H1 (cell line): Measurements from ENCODE around the gene B3GNT2. TPM values are rescaled to one million over a fixed set of nuclear protein-coding genes. Genes with fewer than 3 reads are reported as not detected.

Experiments
- CTCF ChIA-PET: fragments of 300-600 bp; sonication (Branson Sonifier 250); formaldehyde crosslinking; loops from one replicate; lab custom pipeline; 2021; ENCODE audit not compliant: partially characterized antibody; lab: Charles Lee
- POLR2A ChIA-PET: fragments of 300-600 bp; sonication (Branson Sonifier 250); formaldehyde crosslinking; loops from one replicate; lab custom pipeline; 2021; ENCODE audit warnings: inconsistent platforms; ENCODE audit not compliant: partially characterized antibody; lab: Charles Lee
- DNase-seq, 2 experiments: peaks; one replicate each; pipeline versions ENCODE4 v3.0.0 to v3.0.0-alpha.2; 2010 to 2022; ENCODE audit warnings: low spot score in 2 of 2, low read depth in 1 of 2, mixed read lengths in 1 of 2
- FAIRE-seq: peaks from 2 replicates; lab custom pipeline; 2011; peaks lifted over from hg19 to GRCh38; lab: Jason Lieb, UNC
- H2AFZ ChIP-seq: 2 replicates; pipeline ENCODE4 v1.8.1; 2012; ENCODE audit warnings: low read length, inconsistent platforms
- H2AK5ac ChIP-seq: 2 replicates; pipeline ENCODE4 v1.6.1; 2013; ENCODE audit warnings: low read depth, low read length
- H2BK120ac ChIP-seq: replicated peaks from 2 replicates; pipeline ENCODE3; 2013; ENCODE audit warnings: low read depth, low read length, inconsistent platforms
- H2BK12ac ChIP-seq: 2 replicates; pipeline ENCODE4 v1.6.1; 2013; ENCODE audit warnings: low read depth, low read length
- H2BK15ac ChIP-seq: 2 replicates; pipeline ENCODE4 v1.6.1; 2013; ENCODE audit warnings: low read length
- H2BK20ac ChIP-seq: 2 replicates; pipeline ENCODE4 v1.6.1; 2013; ENCODE audit warnings: low read length
- H2BK5ac ChIP-seq: 2 replicates; pipeline ENCODE4 v1.6.1; 2013; ENCODE audit warnings: low read depth, low read length
- H3K14ac ChIP-seq: 2 replicates; pipeline ENCODE4 v1.6.1; 2013; ENCODE audit warnings: inconsistent platforms; ENCODE audit not compliant: insufficient read length
- H3K18ac ChIP-seq: 2 replicates; pipeline ENCODE4 v1.6.1; 2013; ENCODE audit warnings: low read length; ENCODE audit errors: extremely low read depth
- H3K23ac ChIP-seq: 2 replicates; pipeline ENCODE4 v1.6.1; 2013; ENCODE audit warnings: inconsistent platforms; ENCODE audit not compliant: insufficient read length
- H3K23me2 ChIP-seq: 2 replicates; pipeline ENCODE4 v1.6.1; 2013; ENCODE audit warnings: low read depth, low read length
- H3K27ac ChIP-seq: 2 replicates; pipeline ENCODE4 v1.6.1; 2011; ENCODE audit warnings: low read depth, low read length, inconsistent platforms
- H3K27me3 ChIP-seq, 4 experiments: replicated peaks in 1 of 4; 1 replicate in 1 of 4; 2 replicates in 3 of 4; pipeline versions ENCODE4 v1.6.1 to v1.8.1; 2011 to 2013; ENCODE audit warnings: low read length in 3 of 4, mild to moderate bottlenecking in 3 of 4, inconsistent platforms in 2 of 4, mixed read lengths in 2 of 4, moderate library complexity in 1 of 4; ENCODE audit not compliant: control insufficient read depth in 3 of 4, insufficient read depth in 3 of 4; ENCODE audit errors: extremely low read depth in 1 of 4
- H3K36me3 ChIP-seq, 4 experiments: 2 replicates each; pipeline versions ENCODE4 v1.6.1 to v1.8.1; 2011 to 2013; ENCODE audit warnings: mild to moderate bottlenecking in 4 of 4, low read length in 3 of 4, moderate library complexity in 2 of 4, control low read depth in 1 of 4, inconsistent platforms in 1 of 4; ENCODE audit not compliant: insufficient read depth in 4 of 4, control insufficient read depth in 2 of 4
- H3K4ac ChIP-seq: replicated peaks from 2 replicates; pipeline ENCODE3; 2013; ENCODE audit warnings: low read length, low read depth, mixed read lengths, inconsistent platforms; ENCODE audit not compliant: insufficient read length
- H3K4me1 ChIP-seq, 4 experiments: replicated peaks in 1 of 4; 1 replicate in 1 of 4; 2 replicates in 3 of 4; pipeline versions ENCODE4 v1.6.1 to v1.8.1; 2011 to 2013; ENCODE audit warnings: low read length in 3 of 4, inconsistent platforms in 2 of 4, mixed read lengths in 1 of 4; ENCODE audit not compliant: insufficient read depth in 4 of 4, control insufficient read depth in 3 of 4
- H3K4me2 ChIP-seq, 2 experiments: 2 replicates each; pipeline versions ENCODE4 v1.6.1 to v1.8.1; 2011 to 2013; ENCODE audit warnings: low read depth in 2 of 2, low read length in 2 of 2, control low read depth in 1 of 2, inconsistent platforms in 1 of 2, mild to moderate bottlenecking in 1 of 2; ENCODE audit not compliant: insufficient read depth in 1 of 2
- H3K4me3 ChIP-seq, 4 experiments: fragments of 200-600, 300-600 bp in 1 of 4; sonication (generic), shearing (Covaris generic), sonication (Bioruptor Twin) in 1 of 4; 2 replicates each; pipeline versions ENCODE4 v1.5.1 to v1.8.1; 2011 to 2016; ENCODE audit warnings: low read length in 4 of 4, low read depth in 3 of 4, control low read depth in 2 of 4, inconsistent platforms in 2 of 4, mild to moderate bottlenecking in 2 of 4, mixed read lengths in 1 of 4, moderate library complexity in 1 of 4; ENCODE audit not compliant: insufficient read depth in 2 of 4; ENCODE audit errors: extremely low read depth in 1 of 4
- H3K56ac ChIP-seq: replicated peaks from 2 replicates; pipeline ENCODE3; 2013; ENCODE audit warnings: low read depth, mild to moderate bottlenecking, mixed read lengths, low read length, inconsistent platforms; ENCODE audit not compliant: insufficient read length
- H3K79me1 ChIP-seq: 2 replicates; pipeline ENCODE4 v1.6.1; 2013; ENCODE audit warnings: low read depth, low read length, control low read depth
- H3K79me2 ChIP-seq, 2 experiments: 2 replicates each; pipeline versions ENCODE4 v1.6.1 to v1.8.1; 2012 to 2013; ENCODE audit warnings: low read length in 2 of 2, mild to moderate bottlenecking in 2 of 2, inconsistent platforms in 1 of 2; ENCODE audit not compliant: insufficient read depth in 2 of 2, control insufficient read depth in 1 of 2
- H3K9ac ChIP-seq, 4 experiments: replicated peaks in 1 of 4; 1 replicate in 1 of 4; 2 replicates in 3 of 4; pipeline versions ENCODE4 v1.6.1 to v1.8.1; 2011 to 2013; ENCODE audit warnings: low read depth in 3 of 4, low read length in 3 of 4, control low read depth in 2 of 4, mild to moderate bottlenecking in 2 of 4, moderate library complexity in 2 of 4, inconsistent platforms in 1 of 4; ENCODE audit errors: extremely low read depth in 1 of 4
- H3K9me3 ChIP-seq, 2 experiments: 2 replicates each; pipeline versions ENCODE4 v1.6.1 to v1.8.1; 2012 to 2013; ENCODE audit warnings: mild to moderate bottlenecking in 2 of 2, moderate library complexity in 2 of 2, control low read depth in 1 of 2, inconsistent platforms in 1 of 2, low read depth in 1 of 2, low read length in 1 of 2, mixed read lengths in 1 of 2; ENCODE audit not compliant: insufficient read depth in 2 of 2
- H4K20me1 ChIP-seq, 2 experiments: replicated peaks in 1 of 2; 2 replicates each; pipeline versions ENCODE3 to v1.8.1; 2011 to 2013; ENCODE audit warnings: inconsistent platforms in 2 of 2, low read length in 2 of 2, mild to moderate bottlenecking in 1 of 2; ENCODE audit not compliant: insufficient read depth in 2 of 2, control insufficient read depth in 1 of 2
- H4K5ac ChIP-seq: 2 replicates; pipeline ENCODE4 v1.6.1; 2013; ENCODE audit warnings: low read length, low read depth, mixed read lengths, inconsistent platforms; ENCODE audit not compliant: insufficient read length
- H4K8ac ChIP-seq: 2 replicates; pipeline ENCODE4 v1.8.0; 2013; ENCODE audit warnings: mild to moderate bottlenecking, moderate library complexity, low read length, inconsistent platforms; ENCODE audit not compliant: insufficient read depth; ENCODE audit errors: extremely low read depth
- H4K91ac ChIP-seq: replicated peaks from 2 replicates; pipeline ENCODE3; 2013; ENCODE audit warnings: low read length, mixed read lengths, inconsistent platforms; ENCODE audit not compliant: insufficient read length
- ASH2L ChIP-seq: fragments of 200-600, 300-600 bp; sonication (generic); IDR thresholded peaks from one replicate; pipeline ENCODE4 v1.7.1; 2017; ENCODE audit warnings: low read length
- CEBPB ChIP-seq: IDR thresholded peaks from 2 replicates; pipeline ENCODE4 v1.6.1; 2012; ENCODE audit warnings: low read depth, low read length
- CHD2 ChIP-seq: IDR thresholded peaks from 2 replicates; pipeline ENCODE4 v1.6.1; 2012; ENCODE audit warnings: low read length, improper control_type of control experiment
- CREB1 ChIP-seq: IDR thresholded peaks from 2 replicates; pipeline ENCODE4 v1.6.1; 2012; ENCODE audit warnings: inconsistent platforms
- GTF2F1 ChIP-seq: IDR thresholded peaks from 2 replicates; pipeline ENCODE4 v1.6.1; 2012; ENCODE audit warnings: low read depth, low read length, improper control_type of control experiment, borderline replicate concordance
- JUN ChIP-seq: IDR thresholded peaks from 2 replicates; pipeline ENCODE4 v1.6.1; 2011; ENCODE audit warnings: low read depth, mild to moderate bottlenecking, improper control_type of control experiment, low read length
- POLR2AphosphoS5 ChIP-seq: IDR thresholded peaks from 2 replicates; pipeline ENCODE4 v1.6.1; 2011; ENCODE audit warnings: low read depth, low read length
- SIRT6 ChIP-seq: IDR thresholded peaks from one replicate; pipeline ENCODE4 v1.7.1; 2012; ENCODE audit warnings: low read length, inconsistent platforms
- SIX5 ChIP-seq: IDR thresholded peaks from 2 replicates; pipeline ENCODE4 v1.6.1; 2011; ENCODE audit warnings: mild to moderate bottlenecking, low read depth, low read length
- SP1 ChIP-seq: IDR thresholded peaks from 2 replicates; pipeline ENCODE4 v1.6.1; 2011; ENCODE audit warnings: low read depth, low read length
- SP2 ChIP-seq: IDR thresholded peaks from 2 replicates; pipeline ENCODE4 v1.6.1; 2012; ENCODE audit warnings: mild to moderate bottlenecking, low read length, inconsistent platforms
- TAF7 ChIP-seq: optimal IDR thresholded peaks from 2 replicates; pipeline ENCODE3; 2011; ENCODE audit warnings: low read depth, mild to moderate bottlenecking, inconsistent platforms, low read length, moderate library complexity, borderline replicate concordance
- TCF12 ChIP-seq: IDR thresholded peaks from 2 replicates; pipeline ENCODE4 v1.6.1; 2011; ENCODE audit warnings: low read depth, mild to moderate bottlenecking, low read length
- TEAD4 ChIP-seq: IDR thresholded peaks from 2 replicates; pipeline ENCODE4 v1.6.1; 2012; ENCODE audit warnings: low read depth, low read length, inconsistent platforms, mixed read lengths
- ZNF274 ChIP-seq: IDR thresholded peaks from 2 replicates; pipeline ENCODE4 v1.7.0; 2012; ENCODE audit warnings: low read length, borderline replicate concordance; ENCODE audit errors: extremely low read depth
- WGBS, 2 experiments: shearing (Covaris generic) in 1 of 2; methylation state at CpG; one replicate each; pipeline versions ENCODE4 v1.1.6 to v1.1.7; 2013 to 2015; ENCODE audit warnings: low lambda C conversion rate in 2 of 2, mixed read lengths in 2 of 2, inconsistent platforms in 1 of 2, low coverage in 1 of 2, missing lambda C conversion rate in 1 of 2; ENCODE audit not compliant: insufficient replicate concordance in 2 of 2, insufficient coverage in 1 of 2, insufficient read length in 1 of 2; ENCODE audit errors: extremely low coverage in 1 of 2, missing lambda C conversion rate in 1 of 2; 5-methylcytosine and 5-hydroxymethylcytosine counted together
- polyA plus RNA-seq, 7 experiments: library from polyadenylated mRNA; depleted of rRNA in 3 of 7; stranded (reverse) in 5 of 7; unstranded in 2 of 7; fragments of >200 nt in 5 of 7; fragments of 200-250 nt in 2 of 7; gene quantifications; 1 replicate in 5 of 7; 2 replicates in 1 of 7; 4 replicates in 1 of 7; pipeline versions ENCODE4 v1.2.1 to v1.2.3, GENCODE V29; 2011 to 2013; ENCODE audit warnings: missing spikeins in 2 of 7, mixed read lengths in 2 of 7
- total RNA-seq: library from RNA; stranded (reverse); fragmentation: NEBNext Ultra II Directional; extraction: Animal tissue kit (Norgen Biotek cat#: 25700); gene quantifications from 2 replicates; pipeline ENCODE4 v1.2.1, GENCODE V29; 2021
- TF ChIP-seq, protein P1 (sequence below): IDR thresholded peaks from 2 replicates; pipeline ENCODE4 v1.6.1; 2011; ENCODE audit warnings: low read length, improper control_type of control experiment

Gene B3GNT2
- total and polyA plus RNA-seq, 2 of the 8 experiments (the other 6 are each of a cell fraction or from before 2014, with no cell fraction given) = 20.1 to 40.8 TPM

DNA sequence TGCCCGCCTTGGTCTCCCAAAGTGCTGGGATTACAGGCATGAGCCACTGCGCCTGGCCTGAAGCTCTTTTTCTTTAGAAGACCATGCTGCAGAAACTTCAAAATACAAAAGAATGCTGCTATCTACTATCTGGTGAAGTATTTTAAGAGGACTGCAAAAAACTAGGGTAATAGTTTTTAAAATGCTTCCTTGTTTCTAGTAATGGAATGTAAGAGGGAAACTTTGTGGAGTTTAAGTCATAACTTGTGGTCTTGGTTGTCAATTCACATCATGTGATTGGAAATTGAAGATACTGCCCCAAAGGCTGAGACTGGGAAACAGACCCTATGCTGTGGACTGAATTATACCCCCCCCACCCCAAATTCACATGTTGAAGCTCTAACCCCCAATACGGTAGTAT, 68.3 kb downstream of the B3GNT2 start:
- TF ChIP-seq ZNF274 = no peak
- TF ChIP-seq SP1 = no peak
- no peak for TF ChIP-seq SIX5
- TF ChIP-seq CREB1 = no peak
- TF ChIP-seq GTF2F1 = no peak
- TF ChIP-seq SP2 = no peak
- TF ChIP-seq SIRT6 = no peak
- no peak for TF ChIP-seq CHD2
- no peak for TF ChIP-seq TCF12
- TF ChIP-seq, protein P1, sequence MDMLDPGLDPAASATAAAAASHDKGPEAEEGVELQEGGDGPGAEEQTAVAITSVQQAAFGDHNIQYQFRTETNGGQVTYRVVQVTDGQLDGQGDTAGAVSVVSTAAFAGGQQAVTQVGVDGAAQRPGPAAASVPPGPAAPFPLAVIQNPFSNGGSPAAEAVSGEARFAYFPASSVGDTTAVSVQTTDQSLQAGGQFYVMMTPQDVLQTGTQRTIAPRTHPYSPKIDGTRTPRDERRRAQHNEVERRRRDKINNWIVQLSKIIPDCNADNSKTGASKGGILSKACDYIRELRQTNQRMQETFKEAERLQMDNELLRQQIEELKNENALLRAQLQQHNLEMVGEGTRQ = no peak
- no peak for TF ChIP-seq JUN
- TF ChIP-seq TEAD4 = no peak
- no peak for TF ChIP-seq POLR2AphosphoS5
- no peak for TF ChIP-seq TAF7
- TF ChIP-seq ASH2L = no peak
- TF ChIP-seq CEBPB = no peak
- no peak overlapping the region for H2BK120ac ChIP-seq
- 66% methylated on average over 3 of the region's 3 CpGs; no CpG with 5 or more reads in 1 of the 2 experiments for WGBS, 2 experiments
- H3K4me2 ChIP-seq = no peak overlapping the region
- H4K91ac ChIP-seq = no peak overlapping the region
- H3K36me3 ChIP-seq = no peaks in the 10 kb centered on the region
- FAIRE-seq (no peak), DNase-seq (no peak)
- no peak overlapping the region for H2BK5ac ChIP-seq
- no peaks in the 10 kb centered on the region for H3K79me1 ChIP-seq
- H3K56ac ChIP-seq = no peak overlapping the region
- H4K20me1 ChIP-seq = no peaks in the 10 kb centered on the region
- no peaks in the 10 kb centered on the region for H3K9me3 ChIP-seq
- no peak overlapping the region for H2AFZ ChIP-seq
- H3K27ac ChIP-seq = no peak overlapping the region
- POLR2A ChIA-PET = no interaction called here
- CTCF ChIA-PET = interaction anchor here (1.3 kb wide), 1 partner anchor 147 kb away, joined by 3 read pairs; no protein-coding TSS in a partner anchor
- no peak overlapping the region for H2AK5ac ChIP-seq
- H3K4ac ChIP-seq = no peak overlapping the region
- H2BK15ac ChIP-seq = no peak overlapping the region
- no peak overlapping the region for H2BK12ac ChIP-seq
- H4K8ac ChIP-seq = no peak overlapping the region
- H3K9ac ChIP-seq = no peak overlapping the region
- no peak overlapping the region for H2BK20ac ChIP-seq
- H3K79me2 ChIP-seq = no peaks in the 10 kb centered on the region
- no peaks in the 10 kb centered on the region for H3K23me2 ChIP-seq
- no peak overlapping the region for H4K5ac ChIP-seq
- no peak overlapping the region for H3K4me3 ChIP-seq
- H3K18ac ChIP-seq = no peak overlapping the region
- no peak overlapping the region for H3K23ac ChIP-seq
- H3K27me3 ChIP-seq = no peaks in the 10 kb centered on the region
- H3K14ac ChIP-seq = no peak overlapping the region
- peaks cover 2 to 8% (median 4%) of the 10 kb centered on the region in 4 experiments; a peak in 4 of 7 replicates for H3K4me1 ChIP-seq
